GOT3 (cell line): ENCODE data around the gene DRD2.

Source experiments
- DNase-seq: peaks from one replicate; lab custom pipeline; 2025; ENCODE audit warnings: mixed read lengths; lab: John Stamatoyannopoulos, UW

The DRD2 gene

DNA sequence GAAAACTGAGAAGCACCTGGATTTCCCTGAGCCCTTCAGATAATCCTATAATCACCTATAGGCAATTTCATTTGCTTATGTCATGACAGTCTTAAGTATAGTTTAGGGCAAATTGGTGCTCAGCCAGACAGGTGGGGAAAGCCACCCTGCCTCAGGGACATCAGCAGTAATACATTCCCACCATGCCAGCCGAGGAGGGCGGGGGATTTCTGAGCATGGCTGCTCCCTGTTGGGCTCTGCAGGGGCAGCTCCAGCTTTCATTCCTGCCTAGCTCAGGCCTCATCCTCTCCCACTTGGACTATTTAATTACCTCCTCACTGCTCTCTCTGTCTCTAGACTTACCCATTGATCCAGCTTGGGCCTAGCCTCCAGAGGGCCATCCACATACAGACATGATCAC lies 9.0 kb upstream of the DRD2 start:
- no peak for DNase-seq

DNA sequence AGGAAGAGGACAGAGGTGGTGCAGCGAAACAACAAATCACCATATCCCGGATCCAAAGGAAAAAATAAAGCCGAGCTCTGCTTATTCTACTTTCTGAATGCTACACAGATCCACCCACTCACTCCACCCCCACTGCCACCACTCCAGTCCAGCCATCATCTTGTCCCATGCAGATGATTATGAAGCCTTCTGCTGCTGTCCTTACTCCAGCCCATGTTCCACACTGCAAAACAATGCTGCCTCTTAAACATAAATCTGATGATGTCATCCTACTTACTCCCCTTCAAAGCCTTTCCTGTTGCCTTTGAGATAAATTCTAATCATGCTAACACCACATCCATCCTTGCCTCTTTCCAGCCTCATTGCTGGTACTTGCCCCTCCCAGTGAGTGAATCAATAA lies 6.5 kb upstream of the DRD2 start:
- DNase-seq: no peak

DNA sequence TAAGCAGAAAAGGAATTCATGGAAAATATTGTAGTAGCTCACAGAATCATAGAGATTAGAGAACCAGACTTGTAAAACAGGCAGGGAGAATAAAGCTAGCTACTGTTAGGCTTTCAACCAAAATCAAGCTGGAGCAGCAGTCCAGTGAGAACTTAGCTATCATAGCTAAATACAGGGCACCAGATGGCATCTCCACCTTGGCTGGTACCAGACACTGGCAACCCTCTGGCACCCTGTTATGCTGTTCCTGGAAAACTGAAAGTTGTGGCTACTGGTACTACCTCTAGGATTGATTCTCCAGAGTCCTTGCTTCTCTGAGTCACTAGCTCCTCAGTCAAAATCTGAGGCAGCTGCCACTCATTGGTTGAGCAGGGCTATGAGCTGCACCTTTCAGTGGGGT lies 6.0 kb upstream of the DRD2 start:
- DNase-seq: no peak

DNA sequence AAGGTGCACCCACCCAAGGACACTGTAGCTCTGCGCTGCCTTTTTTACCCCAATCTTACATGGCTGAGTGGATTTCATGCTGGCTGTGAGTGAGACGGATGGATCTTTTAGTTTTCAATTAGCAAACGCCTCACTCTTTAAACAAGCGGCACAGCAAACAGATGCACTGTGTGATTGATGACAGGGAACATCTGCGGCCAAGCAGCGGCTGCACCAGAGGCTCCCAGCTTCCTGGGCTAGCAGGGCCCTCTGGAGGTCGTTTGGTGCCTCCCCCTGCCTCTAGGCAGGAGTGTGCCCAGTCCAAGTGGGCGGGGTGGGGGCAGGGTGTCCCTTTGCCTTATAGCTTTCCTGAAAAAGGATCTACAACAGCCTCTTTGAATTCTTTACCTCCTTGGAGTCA lies 2.1 kb upstream of the DRD2 start:
- DNase-seq: no peak

DNA sequence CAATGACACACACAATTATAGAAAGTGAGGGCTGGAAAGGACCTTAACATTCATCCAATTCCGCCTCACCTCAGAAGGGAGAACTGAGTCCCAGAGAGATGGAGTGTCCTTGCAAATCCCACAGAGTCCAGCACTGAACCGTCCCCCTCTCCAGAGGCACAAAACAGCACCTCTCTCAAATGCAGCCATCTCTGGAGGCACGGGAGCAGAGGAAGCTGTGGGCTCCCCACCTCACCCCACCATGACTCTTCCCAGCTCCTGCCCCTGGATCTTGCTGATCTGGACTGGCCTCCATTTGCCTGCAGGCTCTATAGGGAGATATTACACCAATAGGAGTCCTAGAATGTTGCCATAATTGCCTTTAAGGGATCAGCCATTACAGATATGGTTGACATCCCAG lies 1.4 kb upstream of the DRD2 start:
- no peak for DNase-seq

DNA sequence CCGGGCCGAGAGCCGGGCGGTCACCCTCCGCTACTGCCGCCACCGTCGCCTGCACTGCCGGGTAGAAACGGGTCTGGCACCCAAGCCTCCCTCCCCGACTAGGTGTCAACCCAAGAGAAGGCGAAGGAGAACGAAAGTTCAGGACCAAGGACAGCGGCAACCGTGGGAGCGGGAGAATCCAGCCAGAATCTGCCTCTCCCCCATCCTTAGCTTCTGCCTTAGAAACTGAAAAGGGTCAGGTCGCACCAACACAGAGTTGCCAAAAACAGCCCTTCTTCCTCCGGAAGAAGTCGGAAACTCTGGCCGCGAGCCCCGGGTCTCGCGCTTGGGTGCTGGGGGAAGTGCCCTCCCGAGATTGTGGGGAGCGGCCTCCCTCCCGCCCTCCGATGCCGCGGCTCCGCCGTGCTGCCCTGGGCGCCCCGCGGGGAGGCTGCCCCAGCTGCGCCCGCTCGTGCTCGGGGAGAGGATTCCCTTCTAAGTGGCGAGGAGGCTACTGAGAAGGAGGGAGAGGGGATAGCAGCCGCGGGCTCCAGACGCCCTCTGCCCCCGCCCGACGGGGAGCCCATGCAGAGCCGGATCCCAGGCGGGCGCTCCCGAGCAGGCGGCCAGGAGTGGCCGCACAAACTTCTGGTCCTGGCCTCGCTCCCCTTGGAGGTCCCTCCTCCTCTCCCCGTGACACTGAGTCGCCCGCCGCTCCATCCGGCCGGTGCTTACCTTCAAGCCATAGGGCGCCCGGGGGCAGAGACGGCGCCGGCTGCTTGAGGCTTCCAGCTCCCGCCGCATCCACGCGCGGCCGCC lies 637 bp downstream of the DRD2 start:
- no peak for DNase-seq

DNA sequence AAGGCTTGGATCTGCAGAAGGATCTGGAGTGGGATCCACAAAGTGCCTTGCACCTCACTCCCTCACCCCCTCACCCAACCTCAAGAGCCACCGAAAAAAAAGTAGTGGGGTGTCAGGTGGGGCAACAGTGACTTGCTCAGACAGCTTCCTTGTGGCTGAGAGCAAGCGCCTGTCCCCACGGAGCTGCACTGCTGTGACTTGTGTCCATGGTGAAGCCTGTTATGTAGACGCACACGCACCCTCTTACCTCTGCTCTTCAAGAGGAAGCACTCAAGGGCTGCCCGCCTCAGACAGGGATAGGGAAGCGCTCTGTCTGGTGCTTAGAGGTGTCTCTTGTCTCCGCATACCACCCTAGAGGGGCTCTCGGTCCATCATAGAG lies 1.2 kb downstream of the DRD2 start:
- no peak for DNase-seq

DNA sequence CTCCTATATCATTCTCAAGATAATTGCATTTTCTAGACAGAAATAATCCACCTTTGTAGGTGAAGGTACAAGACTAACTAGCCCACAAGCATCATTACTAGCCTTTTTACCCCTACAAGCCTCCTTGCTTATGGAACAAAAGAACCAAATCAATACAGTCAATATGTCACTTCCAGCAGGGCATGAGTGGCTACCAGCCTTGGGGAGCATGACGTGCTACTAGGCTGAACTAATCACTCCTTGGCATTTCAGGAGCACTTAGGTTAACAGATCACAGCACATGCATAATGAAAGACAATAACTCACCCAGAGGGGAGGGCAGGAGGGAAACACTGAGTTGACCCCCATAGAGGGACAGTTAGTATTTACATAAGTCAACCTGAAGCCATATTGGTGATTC lies 2.7 kb downstream of the DRD2 start:
- DNase-seq: no peak

DNA sequence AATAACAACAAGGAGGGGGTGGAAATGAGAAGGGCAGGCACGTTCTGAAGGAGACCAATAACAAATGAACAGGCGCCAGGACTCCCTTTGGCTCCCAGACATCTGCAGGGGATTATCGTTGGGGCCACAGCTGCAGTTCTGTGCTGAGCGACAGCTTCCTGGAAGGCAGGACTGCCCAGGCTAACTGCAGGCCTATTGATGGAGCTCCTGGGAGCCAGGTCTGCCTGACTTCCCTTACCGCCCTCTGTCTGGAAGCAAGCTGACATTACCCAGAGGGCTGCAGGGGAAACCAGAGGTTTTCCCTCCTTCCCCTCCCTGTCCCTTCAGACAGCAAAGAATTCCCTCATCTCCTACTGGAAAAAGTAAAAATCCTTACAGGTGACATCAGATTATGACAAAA lies 5.0 kb downstream of the DRD2 start:
- no peak for DNase-seq

DNA sequence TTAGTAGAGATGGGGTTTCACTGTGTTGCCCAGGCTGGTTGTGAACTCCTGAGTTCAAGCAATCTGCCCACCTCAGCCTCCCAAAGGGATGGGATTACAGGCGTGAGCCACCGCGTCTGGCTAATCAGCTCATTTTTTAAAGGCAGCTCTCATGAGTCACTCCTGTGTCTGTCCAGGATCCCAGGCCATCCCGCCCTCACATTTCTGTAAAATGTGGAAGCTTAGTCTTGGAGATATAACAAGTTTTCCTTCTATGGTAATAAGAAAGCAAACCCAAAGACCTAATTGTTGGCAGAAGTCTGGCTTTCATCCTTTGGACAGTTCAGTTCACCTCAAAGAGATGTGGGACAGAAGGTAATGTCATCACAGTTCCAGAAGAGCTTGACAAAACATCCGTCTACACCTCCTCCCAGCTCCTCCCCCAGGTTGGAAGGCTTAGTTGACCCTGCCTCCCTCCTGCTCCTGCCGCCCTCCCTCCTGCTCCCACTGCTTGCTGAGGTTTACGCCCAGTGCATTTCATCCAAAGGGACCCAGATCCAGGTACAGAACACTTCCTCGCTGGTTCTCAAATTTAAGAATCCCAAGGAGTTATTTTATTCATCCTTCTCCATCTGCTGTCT lies 6.4 kb downstream of the DRD2 start:
- no peak for DNase-seq

DNA sequence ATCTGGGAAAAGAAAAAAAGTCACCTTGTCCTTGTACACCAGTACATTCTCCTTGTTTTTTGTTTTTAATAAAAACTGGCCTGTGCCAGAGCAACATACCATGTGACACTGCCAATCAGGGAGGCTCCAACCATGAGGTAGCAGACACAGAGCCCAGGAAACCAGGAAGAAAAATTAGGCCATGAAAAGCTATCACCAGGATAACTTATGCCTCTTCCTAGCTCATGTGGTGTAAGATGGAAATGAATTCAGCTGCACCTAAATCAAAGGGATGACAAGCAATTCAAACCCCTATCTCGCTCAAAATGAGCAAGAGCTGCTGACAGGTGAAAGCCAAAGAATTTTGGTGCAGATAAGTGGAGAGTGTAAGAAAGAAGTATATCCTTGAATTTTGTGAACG lies 7.7 kb downstream of the DRD2 start:
- no peak for DNase-seq

DNA sequence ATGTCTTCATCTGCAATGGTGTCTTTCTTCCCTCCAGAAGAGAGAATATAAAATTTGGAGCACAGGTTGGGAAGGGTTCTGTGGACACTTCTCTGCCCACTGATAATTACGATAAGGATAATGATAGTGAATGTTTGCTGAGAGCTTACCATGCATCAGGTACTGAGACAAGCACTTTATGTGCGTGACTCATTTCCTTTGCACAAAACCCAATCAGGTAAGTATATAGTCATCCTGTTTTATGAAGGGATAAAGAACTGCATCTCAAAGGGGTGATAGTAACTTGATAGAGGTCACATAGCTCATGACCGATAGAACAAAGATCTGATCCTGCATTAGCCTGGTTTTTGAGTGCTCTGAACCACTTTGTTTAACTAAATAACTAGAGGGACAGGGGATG lies 9.4 kb downstream of the DRD2 start:
- DNase-seq: no peak

DNA sequence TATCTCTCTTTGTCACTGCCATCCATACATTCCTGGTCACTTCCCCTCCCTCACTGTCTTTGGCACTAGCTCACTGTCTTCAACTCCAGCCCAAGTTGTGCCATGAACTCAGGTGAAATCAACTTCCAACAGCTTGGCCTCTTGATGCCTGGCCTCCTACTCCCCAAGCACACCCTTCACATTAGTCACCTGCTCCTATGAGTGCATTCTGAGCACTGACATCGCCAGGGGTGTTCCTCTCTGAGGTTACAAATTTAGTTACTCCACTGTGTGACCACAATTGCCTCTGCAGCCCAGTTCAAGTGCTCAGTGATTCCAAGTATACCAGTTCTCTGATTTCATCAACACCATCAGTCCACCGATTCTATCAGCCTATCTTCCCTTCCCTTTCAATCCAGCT lies 10.8 kb downstream of the DRD2 start:
- DNase-seq: no peak

DNA sequence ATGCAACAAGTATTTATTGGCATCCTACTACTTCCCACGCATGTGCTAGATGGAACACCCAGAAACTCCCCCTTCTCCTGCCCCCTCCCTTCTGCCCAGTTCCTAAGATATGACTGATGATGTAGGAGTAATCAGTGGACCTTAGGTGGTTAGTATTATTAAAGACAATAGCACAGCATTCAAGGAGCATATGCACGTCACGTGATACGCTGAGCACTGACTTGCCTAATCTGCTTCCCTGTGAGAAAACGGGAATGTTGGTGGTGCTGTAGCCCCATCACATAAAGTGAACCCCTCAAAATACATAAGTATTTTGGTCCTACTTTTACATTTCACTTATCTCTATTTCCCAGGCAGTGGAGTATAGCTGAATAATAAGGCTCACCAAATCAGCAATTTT lies 12.4 kb downstream of the DRD2 start:
- DNase-seq: no peak

DNA sequence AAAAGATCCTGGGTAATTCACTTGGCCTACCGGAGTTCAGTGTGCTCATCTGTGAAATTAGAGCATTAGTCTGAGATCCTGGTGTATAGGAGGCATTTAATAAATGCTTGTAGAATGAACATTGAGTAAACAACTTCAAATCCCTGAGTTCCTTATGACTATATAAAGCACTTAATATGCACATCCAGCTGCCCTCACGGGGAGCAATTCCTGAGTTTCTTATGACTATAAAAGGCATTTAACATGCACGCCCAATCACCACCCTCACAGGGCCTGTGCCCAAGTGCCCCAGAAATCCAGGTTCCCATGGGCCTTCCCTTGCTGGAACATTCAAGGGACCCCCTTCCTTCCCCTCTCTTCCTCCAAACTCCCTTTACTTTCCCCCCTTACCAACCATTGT lies 13.6 kb downstream of the DRD2 start:
- no peak for DNase-seq

DNA sequence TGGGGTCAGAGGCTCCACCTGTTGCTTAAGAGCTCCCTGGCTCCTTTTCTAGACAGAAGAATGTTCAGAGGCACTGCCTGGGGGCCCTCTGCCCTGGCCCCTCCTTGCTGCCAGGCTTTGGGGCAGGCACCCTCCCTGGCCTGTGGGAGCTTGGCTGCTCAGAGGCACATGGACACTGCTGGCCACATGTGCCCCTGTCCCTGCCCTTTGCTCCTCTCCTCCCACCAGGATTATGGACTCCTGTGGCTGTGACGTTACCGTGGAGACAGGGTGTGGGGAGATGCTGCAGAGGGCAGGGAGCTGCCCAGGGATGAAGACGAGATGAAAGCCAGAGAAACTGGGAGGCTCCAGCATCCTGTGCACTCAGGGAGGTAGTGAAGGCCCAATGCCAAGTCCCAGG lies 14.7 kb downstream of the DRD2 start:
- DNase-seq: no peak

DNA sequence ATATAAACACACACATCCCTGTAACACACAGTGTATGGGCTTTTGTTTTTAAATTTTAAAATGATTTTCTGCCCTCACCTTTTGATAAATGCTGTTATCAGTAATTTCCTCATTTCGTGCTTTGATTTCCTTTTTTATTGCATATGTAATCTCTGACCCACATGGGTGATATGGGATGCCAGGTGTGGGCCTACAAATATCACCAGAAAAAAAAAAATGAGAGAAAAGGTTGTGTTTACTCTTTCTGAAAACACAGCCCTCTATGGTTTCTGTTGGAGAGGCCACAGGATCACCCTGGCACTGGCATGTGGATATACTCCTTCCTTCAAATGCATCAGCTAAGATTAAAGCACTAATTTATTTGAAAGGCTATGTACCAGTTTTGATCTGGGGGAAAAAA lies 17.0 kb downstream of the DRD2 start:
- no peak for DNase-seq

DNA sequence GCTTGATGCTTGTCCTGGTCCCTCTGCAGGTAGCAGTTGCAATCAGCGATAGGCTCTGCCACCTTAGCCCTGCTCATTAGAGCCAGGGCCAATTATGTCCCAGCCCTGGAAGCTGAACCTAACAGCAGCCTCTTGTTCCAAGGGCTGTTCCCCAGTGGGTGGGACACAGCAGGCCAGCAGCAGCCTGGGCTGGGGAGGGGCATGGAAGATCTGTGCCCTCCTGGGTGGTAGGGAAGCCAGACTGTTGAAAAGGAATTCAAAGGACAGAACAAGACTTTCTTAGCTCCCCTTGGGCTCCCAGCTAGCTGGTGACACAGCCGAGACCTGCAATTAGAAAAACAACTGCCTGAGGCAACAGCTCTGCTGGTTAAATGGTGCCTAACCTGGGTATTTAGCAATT lies 17.4 kb downstream of the DRD2 start:
- no peak for DNase-seq

DNA sequence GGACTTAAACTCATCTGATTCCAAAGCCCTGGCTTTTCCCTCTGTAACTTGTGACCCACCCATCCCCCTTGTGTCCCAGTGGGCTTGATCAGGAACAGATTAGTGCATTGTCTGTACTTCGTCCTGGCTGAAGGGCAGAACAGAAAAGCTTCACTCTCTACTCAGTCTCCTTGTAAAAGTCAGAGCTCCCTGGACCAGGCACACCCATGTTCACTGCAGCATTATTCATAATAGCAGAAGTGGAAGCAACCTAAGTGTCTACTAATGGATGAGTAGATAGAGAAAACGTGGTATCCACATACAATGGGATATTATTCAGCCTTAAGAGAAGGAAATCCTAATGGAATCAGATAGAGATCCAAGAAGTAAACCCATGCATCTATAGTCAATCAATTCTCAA lies 20.7 kb downstream of the DRD2 start:
- no peak for DNase-seq

DNA sequence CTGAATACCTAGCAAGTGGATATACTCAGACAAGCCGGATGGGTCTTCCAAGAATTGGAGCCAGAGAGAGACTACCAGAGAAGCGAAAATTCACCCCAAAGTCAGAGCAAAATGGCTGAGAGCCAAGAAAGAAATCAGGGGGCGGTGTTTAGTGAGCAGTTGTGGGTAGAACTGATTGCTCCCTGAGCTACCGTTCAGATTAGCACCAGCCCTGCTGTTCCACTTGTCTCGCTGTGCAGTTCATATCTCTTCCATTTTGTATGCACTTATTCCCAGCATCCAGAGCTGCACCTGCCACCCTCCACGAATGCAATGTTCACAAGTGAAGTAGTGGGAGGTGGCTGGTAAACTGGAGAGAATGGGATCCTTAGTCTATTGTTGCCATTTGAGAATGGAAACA lies 25.5 kb downstream of the DRD2 start:
- no peak for DNase-seq

DNA sequence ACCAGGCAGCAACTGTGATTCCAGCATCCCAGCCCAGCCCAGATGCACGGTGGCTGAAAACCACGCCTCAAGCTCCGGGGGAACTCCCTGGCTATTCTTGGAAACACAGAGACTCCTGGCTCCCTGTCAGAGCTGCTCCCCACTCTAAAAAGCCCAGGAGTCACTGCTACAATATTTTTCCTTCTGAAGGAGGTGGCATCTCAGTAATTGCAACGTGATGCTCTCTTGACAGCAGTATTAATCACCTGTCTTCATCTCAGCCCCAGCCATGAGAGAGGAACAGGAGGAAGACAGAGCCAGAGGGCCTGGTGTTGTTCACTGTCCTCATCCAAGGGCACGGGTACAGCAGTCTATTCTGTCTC lies 26.9 kb downstream of the DRD2 start:
- no peak for DNase-seq

DNA sequence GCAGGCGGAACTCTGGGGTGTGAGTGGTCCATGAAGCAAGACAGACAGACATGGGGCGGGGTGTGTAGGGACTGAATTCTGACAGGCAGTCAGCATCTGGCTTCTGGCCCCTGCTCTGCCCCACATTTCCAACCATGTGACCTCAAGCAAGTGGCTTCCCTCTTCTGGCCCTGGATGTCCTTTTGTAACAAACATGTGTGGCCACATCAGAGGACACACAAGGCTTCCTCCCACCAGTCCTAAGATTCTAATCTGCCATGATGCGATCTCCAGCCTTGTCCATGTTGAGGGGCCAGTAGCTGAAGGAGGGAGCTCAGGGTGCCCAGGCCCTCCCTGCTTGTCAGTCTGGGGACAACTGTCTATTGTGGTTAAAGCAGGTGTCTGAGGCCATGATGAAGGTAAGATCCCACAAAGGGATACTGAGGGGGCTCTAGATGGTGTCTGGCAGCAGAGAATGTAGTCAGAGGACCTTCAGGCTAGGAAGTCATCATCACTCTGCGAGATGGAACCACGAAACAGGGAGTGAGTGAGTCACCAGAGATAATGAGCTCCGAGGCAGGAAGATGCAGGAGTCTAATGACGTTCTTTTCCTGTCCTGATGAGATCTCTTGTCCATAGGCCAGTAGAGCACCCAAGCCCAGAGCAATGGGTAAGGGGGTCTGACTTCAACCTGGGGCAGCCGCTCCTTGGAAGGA lies 27.4 kb downstream of the DRD2 start:
- DNase-seq: no peak

DNA sequence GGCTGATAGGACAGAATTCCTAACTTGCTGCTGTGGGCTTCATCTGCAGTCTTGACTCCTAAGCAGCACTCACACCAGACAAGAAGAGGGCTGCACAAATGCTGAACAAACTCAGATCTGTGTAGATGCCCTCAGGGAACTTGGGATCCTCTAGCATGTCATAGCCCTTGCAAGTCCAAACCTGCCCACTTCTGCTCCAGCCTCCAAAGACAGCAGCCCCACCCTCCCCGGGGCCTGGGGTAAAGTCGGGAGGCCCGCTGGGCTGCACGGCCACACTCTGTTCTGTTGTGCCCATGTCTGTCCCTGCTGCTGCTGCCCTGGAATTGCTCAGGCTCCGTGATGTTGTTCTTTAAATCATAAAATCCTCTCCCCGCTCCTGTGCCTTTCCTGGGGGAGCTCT lies 28.3 kb downstream of the DRD2 start:
- DNase-seq: no peak

DNA sequence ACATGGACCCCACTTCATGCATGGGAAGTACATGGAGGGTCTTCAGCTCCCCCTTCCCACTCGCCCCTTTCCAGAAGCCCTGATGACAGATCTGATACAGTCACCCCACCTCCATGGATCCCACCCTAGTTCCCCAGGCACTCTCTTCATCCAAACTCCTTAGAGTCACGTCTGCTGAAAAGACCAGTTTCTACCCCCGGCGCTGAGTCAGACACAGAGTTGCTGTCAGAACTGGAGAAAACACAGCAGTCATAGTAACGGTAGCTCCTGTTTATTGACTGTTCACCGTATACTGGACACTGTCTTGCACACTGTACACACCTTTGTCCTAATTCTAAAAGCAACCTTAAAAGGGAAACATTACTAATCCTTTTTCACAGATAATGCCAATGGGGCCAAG lies 29.1 kb downstream of the DRD2 start:
- DNase-seq: no peak
